ENCODE data around the gene HHATL.

Gene HHATL

DNA sequence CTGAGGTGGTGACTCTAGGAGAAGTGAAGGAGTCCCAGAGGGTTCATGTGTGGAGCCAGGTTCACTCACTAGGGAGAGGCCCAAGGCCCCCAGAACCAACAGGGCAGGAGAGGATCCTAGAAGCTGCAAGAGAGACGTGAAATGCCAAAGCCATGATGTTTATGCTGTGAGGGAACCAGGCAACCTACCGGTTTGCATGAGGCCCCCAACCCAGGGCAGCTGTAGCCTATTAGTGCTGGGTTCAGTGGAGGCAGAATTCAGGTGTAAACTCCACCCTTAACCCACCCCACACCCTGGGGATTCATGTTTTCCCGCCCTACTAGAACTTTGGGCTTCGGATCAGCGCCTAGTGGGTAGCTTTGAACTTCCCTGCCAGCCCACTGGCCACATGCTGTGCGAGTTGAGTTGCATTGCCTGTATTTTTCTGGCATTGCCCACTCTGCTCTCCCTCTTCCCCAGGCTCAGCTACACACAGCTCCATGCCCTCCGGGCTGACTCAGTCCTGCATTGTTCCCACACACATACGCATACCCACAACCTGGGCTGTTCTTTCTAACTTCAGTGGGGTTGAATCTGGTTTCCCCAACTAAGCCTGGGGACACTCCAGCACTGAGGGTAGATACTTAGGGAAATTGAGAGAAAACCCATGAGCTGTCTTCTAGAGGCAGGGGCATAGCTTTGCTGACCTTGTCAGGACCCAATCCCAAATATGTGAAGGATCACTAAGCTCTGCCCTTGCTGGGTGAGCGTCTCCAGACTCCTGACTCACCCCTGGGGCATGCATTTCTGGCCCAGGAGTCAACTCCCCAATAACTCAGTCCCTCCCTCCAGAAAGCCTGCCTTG, 51.1 kb downstream of the HHATL start:
- Histone ChIP-seq H3K4me1 (ENCODE audit: control insufficient read depth, insufficient read depth, low read length) (peaks cover 39% of the 10 kb centered on the region), H3K27ac (ENCODE audit: low read depth, low read length) (peak overlapping the region; percentile 83)

GRCh38 chr3:42649783-42650182, 52.8 kb downstream of the HHATL start:
- Histone ChIP-seq H3K36me3 (ENCODE audit: control insufficient read depth, insufficient read depth, low read length) (peaks cover 17% of the 10 kb centered on the region), H3K27me3 (ENCODE audit: control insufficient read depth, insufficient read depth, low read length) (no peaks in the 10 kb centered on the region), H3K9ac (ENCODE audit: low read length) (no peak overlapping the region), H3K4me3 (ENCODE audit: low read length) (no peak overlapping the region), H3K4me1 (ENCODE audit: control insufficient read depth, insufficient read depth, low read length) (peaks cover 27% of the 10 kb centered on the region), H3K27ac (ENCODE audit: low read depth, low read length) (no peak overlapping the region)

More for the DNA sequence above, 51.1 kb downstream of the HHATL start:
- Histone ChIP-seq H3K27me3 (ENCODE audit: control insufficient read depth, insufficient read depth, low read length) (no peaks in the 10 kb centered on the region), H3K36me3 (ENCODE audit: control insufficient read depth, insufficient read depth, low read length) (peaks cover 13% of the 10 kb centered on the region), H3K4me3 (ENCODE audit: low read length) (peak overlapping the region; percentile 78), H3K9ac (ENCODE audit: low read length) (peak overlapping the region; percentile 12)

GRCh38 chr3:42649006-42649405, 53.6 kb downstream of the HHATL start:
- Histone ChIP-seq H3K27ac (ENCODE audit: low read depth, low read length) (no peak overlapping the region), H3K36me3 (ENCODE audit: control insufficient read depth, insufficient read depth, low read length) (peaks cover 22% of the 10 kb centered on the region), H3K9ac (ENCODE audit: low read length) (no peak overlapping the region), H3K4me3 (ENCODE audit: low read length) (no peak overlapping the region), H3K27me3 (ENCODE audit: control insufficient read depth, insufficient read depth, low read length) (no peaks in the 10 kb centered on the region), H3K4me1 (ENCODE audit: control insufficient read depth, insufficient read depth, low read length) (peaks cover 27% of the 10 kb centered on the region)

DNA sequence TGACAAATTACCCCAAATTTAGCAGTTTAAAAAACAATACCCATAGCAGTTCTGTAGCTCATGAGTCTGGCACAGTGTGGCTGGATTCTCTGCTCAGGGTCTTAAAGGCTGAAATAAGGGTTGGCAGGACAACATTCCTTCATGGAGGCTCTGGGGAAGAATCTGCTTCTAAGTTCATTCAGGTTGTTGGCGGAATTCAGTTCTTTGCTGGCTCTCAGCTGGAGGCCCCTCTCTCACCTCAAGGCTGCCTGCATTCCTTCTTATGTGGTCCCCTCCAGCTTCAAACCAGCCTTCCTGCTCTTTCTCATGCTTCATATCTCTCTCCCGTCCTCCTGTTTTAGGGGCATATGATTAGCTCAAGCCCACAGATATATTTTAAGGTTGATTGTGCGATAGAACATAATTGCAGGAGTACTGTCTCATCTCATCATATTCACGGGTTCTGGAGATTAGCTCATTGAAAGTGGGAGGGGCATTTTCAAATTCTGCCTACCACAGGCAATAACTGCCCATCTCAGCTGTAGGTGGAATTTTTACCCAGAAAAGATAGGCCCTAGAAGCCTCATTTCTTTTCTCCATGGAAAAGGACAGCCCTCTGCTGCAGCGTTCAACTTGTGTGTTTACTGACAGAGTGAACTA, 54.7 kb downstream of the HHATL start:
- Histone ChIP-seq H3K27me3 (ENCODE audit: control insufficient read depth, insufficient read depth, low read length) (no peaks in the 10 kb centered on the region), H3K36me3 (ENCODE audit: control insufficient read depth, insufficient read depth, low read length) (peaks cover 27% of the 10 kb centered on the region), H3K4me1 (ENCODE audit: control insufficient read depth, insufficient read depth, low read length) (peaks cover 22% of the 10 kb centered on the region), H3K27ac (ENCODE audit: low read depth, low read length) (no peak overlapping the region), H3K9ac (ENCODE audit: low read length) (no peak overlapping the region), H3K4me3 (ENCODE audit: low read length) (no peak overlapping the region)
